Sigmoid colon (tissue), 4 donors: ENCODE results near the gene ENC1.

Source experiments
- CTCF ChIP-seq, 4 experiments: fragments of 450-650 bp in 3 of 4; fragments of 200-600 bp in 1 of 4; IDR thresholded peaks; one replicate each; pipeline ENCODE4 v1.5.1; 2016 to 2019; ENCODE audit warnings: antibody characterized with exemption in 4 of 4, mild to moderate bottlenecking in 3 of 4, moderate library complexity in 2 of 4
- POLR2A ChIP-seq, 2 donors: fragments of 450-650 bp; IDR thresholded peaks; one replicate each; pipeline ENCODE4 v1.6.1; 2016; ENCODE audit warnings: antibody characterized with exemption in 2 of 2, mild to moderate bottlenecking in 2 of 2, moderate library complexity in 2 of 2
- POLR2AphosphoS5 ChIP-seq, 4 donors: sonication (generic); formaldehyde crosslinking; IDR thresholded peaks; one replicate each; pipeline ENCODE4 v1.6.1; 2017; ENCODE audit warnings: antibody characterized with exemption in 4 of 4

GRCh38 chr5:74636149-74636548 is 4.4 kb downstream of the ENC1 start:
- TF ChIP-seq CTCF (IDR thresholded peaks at IDR 0.05) (no peak), POLR2AphosphoS5 (IDR thresholded peaks at IDR 0.05) (no peak), POLR2A (IDR thresholded peaks at IDR 0.05) (no peak)
